ENCODE measurements around the gene SLC25A29.
"Not testable (repeated sequence)": the region's sequence is repeated elsewhere in the genome, so short reads cannot be mapped to it uniquely, and the experiment has no call there.

The SLC25A29 gene

DNA sequence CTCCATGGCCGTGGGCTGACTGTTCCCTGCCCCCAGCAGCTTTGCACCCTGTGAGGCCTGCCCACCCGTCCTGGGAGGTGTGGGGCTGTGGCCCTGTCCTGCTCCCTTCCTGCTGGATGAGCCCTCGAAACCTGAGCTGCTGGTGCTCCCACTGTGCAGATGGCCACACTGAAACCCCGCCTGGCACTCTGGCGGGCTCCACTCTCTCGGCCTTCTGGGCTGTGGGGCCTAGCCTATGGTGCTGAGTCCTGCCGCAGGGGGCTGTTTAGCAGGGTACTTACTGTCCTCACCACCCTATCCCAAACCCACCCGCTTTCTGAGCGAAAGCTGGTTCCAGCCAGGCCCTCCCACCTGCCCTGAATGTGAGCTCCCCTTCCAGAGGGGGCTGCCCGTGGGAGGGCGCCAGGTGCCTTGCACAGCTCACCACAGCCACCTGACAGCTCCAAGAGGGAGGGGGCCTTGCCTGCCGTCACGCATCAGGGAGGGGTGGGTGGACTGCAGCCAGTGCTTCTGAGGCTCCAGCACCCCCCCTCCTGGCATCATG is 24.2 kb upstream of the SLC25A29 start:
- no peak for DNase-seq

DNA sequence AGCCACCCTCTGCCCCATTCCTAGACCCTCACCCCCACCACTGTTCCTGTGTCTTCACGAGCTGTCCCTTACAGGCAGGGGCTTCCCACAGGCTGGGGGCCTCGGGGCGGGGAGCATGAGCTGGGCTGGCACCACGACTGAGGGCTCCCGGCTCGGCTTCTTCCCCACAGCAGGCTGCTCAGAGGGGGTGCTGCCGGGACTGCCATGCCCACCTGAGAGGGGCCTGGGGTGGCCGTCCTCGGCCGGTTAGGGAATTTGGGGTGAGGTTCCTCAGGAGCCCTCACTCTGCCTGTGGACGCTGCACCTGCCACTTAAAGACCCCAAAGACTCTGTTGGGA is 23.7 kb upstream of the SLC25A29 start:
- DNase-seq = no peak

DNA sequence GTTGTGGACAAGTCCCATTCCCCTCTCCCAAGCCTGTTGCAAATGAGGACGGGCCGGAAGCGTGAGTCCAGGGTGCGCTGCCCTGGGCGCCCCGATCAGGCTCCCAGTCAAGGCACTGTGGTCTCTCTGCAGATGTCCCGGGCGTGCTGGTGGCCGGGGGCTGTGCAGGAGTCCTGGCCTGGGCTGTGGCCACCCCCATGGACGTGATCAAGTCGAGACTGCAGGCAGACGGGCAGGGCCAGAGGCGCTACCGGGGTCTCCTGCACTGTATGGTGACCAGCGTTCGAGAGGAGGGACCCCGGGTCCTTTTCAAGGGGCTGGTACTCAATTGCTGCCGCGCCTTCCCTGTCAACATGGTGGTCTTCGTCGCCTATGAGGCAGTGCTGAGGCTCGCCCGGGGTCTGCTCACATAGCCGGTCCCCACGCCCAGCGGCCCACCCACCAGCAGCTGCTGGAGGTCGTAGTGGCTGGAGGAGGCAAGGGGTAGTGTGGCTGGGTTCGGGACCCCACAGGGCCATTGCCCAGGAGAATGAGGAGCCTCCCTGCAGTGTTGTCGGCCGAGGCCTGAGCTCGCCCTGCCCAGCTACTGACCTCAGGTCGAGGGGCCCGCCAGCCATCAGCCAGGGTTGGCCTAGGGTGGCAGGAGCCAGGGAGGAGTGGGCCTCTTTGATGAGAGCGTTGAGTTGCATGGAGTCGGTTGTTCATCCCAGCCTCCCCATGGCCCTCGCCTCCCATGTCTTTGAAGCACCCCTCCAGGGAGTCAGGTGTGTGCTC is 23.2 kb upstream of the SLC25A29 start:
- DNase-seq = no peak

DNA sequence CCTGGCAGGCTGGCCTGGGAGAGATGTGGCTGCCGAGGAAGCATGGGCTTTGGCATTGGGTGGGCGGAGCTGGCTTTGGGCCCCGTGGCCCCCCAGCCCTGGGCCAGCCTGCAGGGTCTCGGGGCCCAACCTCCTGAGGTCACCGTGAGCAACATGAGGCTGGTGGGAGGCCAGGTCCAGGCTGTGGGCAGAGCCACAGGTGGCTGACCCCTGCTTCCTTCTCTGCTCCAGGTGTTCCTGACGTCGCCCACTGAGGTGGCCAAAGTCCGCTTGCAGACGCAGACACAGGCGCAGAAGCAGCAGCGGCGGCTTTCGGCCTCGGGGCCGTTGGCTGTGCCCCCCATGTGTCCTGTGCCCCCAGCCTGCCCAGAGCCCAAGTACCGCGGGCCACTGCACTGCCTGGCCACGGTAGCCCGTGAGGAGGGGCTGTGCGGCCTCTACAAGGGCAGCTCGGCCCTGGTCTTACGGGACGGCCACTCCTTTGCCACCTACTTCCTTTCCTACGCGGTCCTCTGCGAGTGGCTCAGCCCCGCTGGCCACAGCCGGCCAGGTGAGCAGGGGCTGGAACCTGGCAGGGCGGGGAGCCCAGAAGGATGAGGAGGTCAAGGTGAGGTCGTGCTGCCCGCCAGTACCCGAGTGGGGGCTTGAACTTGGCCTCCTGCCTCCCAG is 22.4 kb upstream of the SLC25A29 start:
- DNase-seq = no peak

DNA sequence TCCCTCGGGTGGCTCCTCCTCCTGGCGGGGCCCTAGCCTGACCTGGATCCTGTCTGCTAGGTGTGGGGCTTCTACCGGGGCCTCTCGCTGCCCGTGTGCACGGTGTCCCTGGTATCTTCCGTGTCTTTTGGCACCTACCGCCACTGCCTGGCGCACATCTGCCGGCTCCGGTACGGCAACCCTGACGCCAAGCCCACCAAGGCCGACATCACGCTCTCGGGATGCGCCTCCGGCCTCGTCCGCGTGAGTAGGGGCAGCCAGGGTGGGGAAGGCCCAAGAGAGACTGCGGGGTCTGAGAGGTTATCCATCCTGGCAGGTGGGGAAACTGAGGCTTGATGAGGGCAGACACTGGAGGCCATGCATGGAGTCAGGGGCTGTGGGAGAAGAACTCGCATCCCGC is 20.9 kb upstream of the SLC25A29 start:
- DNase-seq = no peak

DNA sequence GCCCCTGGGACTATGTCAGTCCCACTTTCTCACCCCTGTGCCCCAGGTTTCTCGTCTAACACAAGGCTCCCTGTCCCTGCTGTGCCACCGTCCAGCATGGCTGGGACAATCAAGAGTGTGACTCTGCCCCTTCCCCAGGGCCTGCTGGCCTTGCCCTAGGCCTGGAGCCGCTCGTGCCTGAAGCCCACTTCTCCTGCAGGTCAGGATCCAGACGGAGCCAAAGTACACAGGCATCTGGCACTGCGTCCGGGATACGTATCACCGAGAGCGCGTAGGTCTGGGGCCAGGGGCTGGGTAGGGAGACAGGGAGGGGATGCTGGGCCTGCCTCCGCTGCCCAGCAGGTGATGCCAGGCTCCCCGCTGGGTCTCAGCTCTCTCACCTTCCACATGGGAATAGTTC is 19.7 kb upstream of the SLC25A29 start:
- no peak for DNase-seq

DNA sequence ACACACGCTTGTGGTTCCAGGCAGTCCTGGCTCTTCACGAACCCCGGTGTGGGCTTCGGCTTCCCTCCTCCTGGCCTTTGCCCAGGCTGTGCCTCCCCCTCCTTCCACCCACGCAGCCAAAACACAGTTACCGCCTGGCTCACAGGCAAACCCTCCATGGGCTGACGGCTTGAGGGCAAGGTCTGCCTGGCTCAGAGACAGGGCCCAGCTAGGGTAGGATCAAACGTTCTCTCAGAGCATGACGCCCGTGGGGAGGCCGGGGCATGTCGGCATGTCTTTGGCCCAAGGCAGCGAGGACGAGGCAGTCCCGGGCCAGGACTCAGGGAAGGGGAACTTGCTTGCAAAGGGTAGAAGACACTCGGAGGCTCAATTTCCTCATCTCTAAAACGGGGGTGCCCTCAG is 19.0 kb upstream of the SLC25A29 start:
- no peak for DNase-seq

DNA sequence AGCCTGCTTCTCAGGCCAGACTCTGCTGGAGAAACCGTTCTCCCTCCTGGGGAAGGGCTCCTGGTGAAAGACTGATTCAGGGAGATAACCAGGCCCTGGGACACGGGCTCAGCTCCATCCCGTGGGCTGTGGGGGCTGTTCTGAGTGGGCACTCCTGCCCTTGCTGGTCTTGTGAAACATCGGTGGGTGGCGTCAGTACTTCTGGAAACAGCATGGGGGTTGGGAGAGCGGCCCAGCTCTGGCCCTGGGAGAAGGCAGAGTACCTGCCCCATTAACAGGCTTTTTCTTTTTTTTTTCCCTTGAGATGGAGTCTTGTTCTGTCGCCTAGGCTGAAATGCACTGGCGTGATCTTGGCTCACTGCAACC is 17.7 kb upstream of the SLC25A29 start:
- DNase-seq = no peak

DNA sequence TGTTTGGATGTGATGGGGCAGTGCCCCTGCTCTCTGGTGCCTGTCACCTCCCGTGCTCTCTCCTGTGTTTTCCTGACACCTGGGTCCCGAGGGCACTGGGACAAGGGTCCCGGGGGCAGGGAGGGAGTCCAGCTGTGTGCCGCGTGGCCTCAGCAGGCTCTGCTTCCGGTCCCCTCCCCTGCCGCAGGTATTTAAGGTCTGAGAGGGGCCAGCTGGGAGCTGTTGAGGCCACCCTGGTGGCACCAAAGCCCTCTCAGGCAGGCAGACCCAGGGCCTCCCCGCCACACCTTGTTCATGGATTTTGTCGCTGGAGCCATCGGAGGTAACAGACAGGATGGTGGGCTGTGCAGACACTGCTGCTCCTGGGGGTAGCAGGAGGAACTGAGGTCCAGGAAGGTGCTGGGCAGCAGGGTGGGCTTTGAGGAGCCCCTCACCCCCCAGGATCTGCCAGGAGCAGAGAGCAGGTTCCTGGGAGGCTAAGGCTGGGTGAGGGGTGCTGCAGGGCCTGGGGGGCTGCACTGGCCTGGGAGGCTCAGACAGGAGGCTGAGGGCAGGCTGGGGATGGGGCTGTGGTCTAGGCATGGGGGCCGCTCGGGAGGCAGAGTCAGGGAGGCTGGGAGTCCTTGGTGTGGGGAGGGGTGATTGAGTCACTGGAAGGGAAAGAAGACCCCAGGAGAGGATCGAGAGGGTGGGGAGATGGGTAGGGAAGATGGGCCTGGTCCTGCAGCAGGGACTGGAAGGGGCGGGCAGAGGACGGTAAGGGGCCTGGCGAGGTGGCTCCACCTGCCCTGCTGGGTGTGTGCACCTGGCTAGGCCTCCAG is 17.1 kb upstream of the SLC25A29 start, which contains the start of gene SLC25A47:
Gene SLC25A47 (plus strand): TSS at position 219 of the 821 bp plus-strand sequence. CDS start 76 bp downstream, at position 295.
- DNase-seq = no peak

DNA sequence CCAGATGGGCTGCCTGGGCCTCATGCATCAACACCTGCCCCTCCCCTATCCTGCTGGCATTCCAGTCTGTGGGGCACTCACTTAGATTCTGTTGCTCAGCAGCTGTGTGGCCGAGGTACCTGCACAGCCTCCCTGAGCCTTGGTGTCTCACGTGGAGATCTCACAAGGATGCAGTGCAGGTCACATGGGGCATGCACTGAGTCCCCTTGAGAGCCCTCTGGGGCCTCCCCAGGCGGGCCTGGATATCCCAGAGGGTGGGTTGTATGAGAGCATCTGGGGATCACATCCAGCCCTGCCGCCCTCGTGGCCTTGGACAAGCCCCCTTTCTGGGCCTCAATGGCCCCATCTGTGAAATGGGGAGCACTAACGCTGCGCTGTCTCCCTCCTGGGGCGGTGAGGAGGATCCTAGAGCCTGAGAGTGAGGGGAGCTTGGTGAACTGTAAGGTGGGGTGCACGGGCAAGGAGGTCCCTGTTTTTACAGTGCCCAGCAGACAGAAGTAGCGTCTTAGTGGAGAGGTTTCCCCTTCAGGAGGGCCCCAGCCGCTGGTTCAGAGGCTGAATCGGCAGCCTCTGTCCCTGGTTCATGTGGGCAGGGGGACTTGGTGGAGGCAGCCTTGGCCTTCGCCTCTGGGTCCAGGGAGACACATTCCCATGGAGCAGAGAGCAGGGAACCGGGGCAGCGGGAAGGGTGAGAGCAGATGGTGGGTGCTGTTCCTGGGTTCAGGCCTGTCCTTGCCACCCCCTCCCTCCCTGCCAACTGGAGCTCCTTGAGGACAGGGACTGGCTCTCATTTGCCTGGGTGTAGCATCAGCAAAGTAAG is 16.1 kb upstream of the SLC25A29 start:
- DNase-seq = no peak

- DNase-seq = no peak
Observed at GRCh38 chr14:100321473-100322137, 15.4 kb upstream of the SLC25A29 start.

GRCh38 chr14:100320157-100320856 is 14.1 kb upstream of the SLC25A29 start:
- no peak for DNase-seq

DNA sequence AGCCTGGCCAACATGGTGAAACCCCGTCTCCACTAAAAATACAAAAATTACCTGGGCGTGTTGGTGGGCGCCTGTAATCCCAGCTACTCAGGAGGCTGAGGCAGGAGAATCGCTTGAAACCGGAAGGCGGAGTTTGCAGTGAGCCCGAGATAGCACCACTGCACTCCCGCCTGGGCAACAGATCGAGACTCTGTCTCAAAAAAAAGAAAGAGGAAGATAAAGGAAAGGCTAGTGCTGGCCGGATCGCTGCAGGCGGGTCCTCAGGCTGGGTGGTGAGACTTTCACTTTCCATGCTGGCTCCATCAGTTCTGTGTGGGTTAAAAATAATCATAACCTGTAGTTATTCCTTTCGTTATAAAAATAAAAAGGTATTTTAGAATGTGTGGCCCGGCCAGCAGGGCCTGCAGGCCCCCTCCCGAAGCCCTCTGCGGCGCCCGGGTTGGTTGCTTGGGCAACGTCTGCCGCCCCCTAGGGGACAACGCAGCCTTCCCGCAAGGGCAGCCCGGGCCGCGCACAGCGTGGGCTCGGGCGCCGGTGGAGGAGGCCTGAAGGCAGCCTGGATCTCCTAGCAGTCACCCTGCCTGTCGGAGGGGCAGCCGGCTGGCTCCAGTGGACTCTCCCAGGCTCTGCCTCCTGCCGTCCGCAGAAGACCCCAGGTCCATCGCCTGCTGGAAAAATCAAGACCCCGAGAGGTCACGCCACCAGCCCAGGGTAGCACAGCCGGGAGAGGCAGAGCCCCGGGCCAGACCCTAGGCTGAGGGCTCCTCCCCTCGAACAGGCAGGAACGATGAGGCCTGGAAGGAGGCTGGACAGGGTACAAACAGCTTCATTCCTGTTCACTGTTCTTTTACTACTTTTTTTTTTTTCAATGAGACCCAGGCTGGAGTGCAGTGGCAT is 11.9 kb upstream of the SLC25A29 start:
- DNase-seq = no peak

- no peak for DNase-seq
Observed at GRCh38 chr14:100317389-100317788, 11.1 kb upstream of the SLC25A29 start.

DNA sequence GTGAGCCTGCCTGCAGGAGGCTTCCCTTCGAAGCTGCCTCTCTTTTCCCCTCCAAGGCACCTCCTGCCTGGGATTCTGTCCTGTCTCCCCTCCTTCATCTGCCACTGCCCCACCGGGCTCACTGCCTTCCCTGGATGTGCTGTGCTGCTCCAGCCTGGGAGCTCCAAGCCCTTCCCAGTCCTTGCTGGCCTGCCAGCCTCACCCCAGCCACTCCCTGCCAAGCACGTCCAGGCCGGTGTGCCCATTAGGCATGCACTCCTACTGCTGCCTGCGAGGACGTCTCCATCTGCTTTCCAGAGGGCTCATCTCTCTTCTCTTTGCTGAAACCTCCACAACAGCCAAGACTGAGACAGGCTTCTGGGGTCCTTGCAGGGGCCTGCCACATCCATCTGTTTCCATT is 8.5 kb upstream of the SLC25A29 start:
- DNase-seq = no peak

GRCh38 chr14:100313464-100314230 is 7.4 kb upstream of the SLC25A29 start:
- no peak for DNase-seq

- DNase-seq = no peak
Observed at GRCh38 chr14:100312877-100313400, 6.7 kb upstream of the SLC25A29 start.

- DNase-seq = not testable (repeated sequence)
Observed at GRCh38 chr14:100312110-100312876, 6.0 kb upstream of the SLC25A29 start.
